Tibial nerve (tissue), 4 donors: ENCODE measurements around the gene GPC4. TPM values are rescaled to one million over a fixed set of nuclear protein-coding genes. Genes with fewer than 3 reads are reported as not detected.
"Not testable (repeated sequence)": the region's sequence is repeated elsewhere in the genome, so short reads cannot be mapped to it uniquely, and the experiment has no call there.

Experiments
- DNase-seq, 2 donors: peaks; one replicate each; pipeline ENCODE4 v3.0.0-alpha.2; 2019; ENCODE audit warnings: low spot score in 2 of 2
- H3K27ac ChIP-seq, 4 donors: fragments of 200-600 bp; sonication (generic) in 3 of 4; one replicate each; pipeline ENCODE4 v1.5.1; 2017 to 2019; ENCODE audit warnings: mild to moderate bottlenecking in 1 of 4
- H3K27me3 ChIP-seq, 2 donors: fragments of 200-600 bp; sonication (generic) in 1 of 2; one replicate each; pipeline versions ENCODE4 v1.5.1 to v1.6.0; 2017 to 2019
- H3K36me3 ChIP-seq, 3 donors: fragments of 200-600 bp; sonication (generic); one replicate each; pipeline ENCODE4 v1.5.1; 2018 to 2019
- H3K4me1 ChIP-seq, 4 donors: fragments of 200-600 bp; sonication (generic) in 3 of 4; one replicate each; pipeline ENCODE4 v1.5.1; 2017 to 2019
- H3K4me3 ChIP-seq, 4 donors: fragments of 200-600 bp; sonication (generic) in 3 of 4; one replicate each; pipeline ENCODE4 v1.5.1; 2017 to 2019; ENCODE audit warnings: mild to moderate bottlenecking in 1 of 4, moderate library complexity in 1 of 4
- H3K9me3 ChIP-seq, 4 donors: fragments of 200-600 bp; sonication (generic) in 3 of 4; one replicate each; pipeline ENCODE4 v1.5.1; 2017 to 2019
- CTCF ChIP-seq, 5 experiments: fragments of 200-600 bp in 3 of 5; fragments of 450-650 bp in 2 of 5; sonication (generic) in 3 of 5; IDR thresholded peaks; one replicate each; pipeline ENCODE4 v1.5.1; 2016 to 2019; ENCODE audit warnings: antibody characterized with exemption in 5 of 5, mild to moderate bottlenecking in 3 of 5, moderate library complexity in 2 of 5
- EP300 ChIP-seq, 2 donors: sonication (generic); formaldehyde crosslinking; IDR thresholded peaks; one replicate each; pipeline ENCODE4 v1.6.1; 2017; ENCODE audit warnings: antibody characterized with exemption in 2 of 2, mild to moderate bottlenecking in 1 of 2
- POLR2A ChIP-seq, 2 donors: fragments of 450-650 bp; IDR thresholded peaks; one replicate each; pipeline ENCODE4 v1.6.1; 2017; ENCODE audit warnings: antibody characterized with exemption in 2 of 2, mild to moderate bottlenecking in 2 of 2, moderate library complexity in 2 of 2
- WGBS, 2 donors: methylation state at CpG; one replicate each; pipeline ENCODE4 v1.1.5; 2018; 5-methylcytosine and 5-hydroxymethylcytosine counted together
- total RNA-seq, 4 donors: library from RNA; depleted of rRNA; stranded (reverse); fragments of >200 nt; gene quantifications; one replicate each; pipeline ENCODE4 v1.1.0, GENCODE V29; 2016

GPC4 gene
- total RNA-seq, 4 donors from 2014 or later, result 13.2 to 29.1 (median 25.5) TPM

- Histone ChIP-seq H3K4me3 (no peak overlapping the region), H3K27me3 (peaks cover 0 to 11% of the 10 kb centered on the region in 2 donors), H3K4me1 (peaks cover 0 to 12% (median 3%) of the 10 kb centered on the region in 4 donors), H3K9me3 (no peaks in the 10 kb centered on the region), H3K36me3 (no peaks in the 10 kb centered on the region), H3K27ac (no peak overlapping the region)
- no peak for TF ChIP-seq EP300 (IDR thresholded peaks at IDR 0.05)
- no peak for TF ChIP-seq POLR2A (IDR thresholded peaks at IDR 0.05)
- no peak for TF ChIP-seq CTCF (IDR thresholded peaks at IDR 0.05)
- no peak for DNase-seq
Observed at GRCh38 chrX:133325422-133325821, 89.9 kb downstream of the GPC4 start.

- Histone ChIP-seq H3K4me3 (no peak overlapping the region), H3K27me3 (peaks cover 0 to 11% of the 10 kb centered on the region in 2 donors), H3K4me1 (peaks cover 0 to 6% (median 0%) of the 10 kb centered on the region in 4 donors), H3K27ac (no peak overlapping the region), H3K36me3 (no peaks in the 10 kb centered on the region), H3K9me3 (no peaks in the 10 kb centered on the region)
- DNase-seq, result no peak
- TF ChIP-seq CTCF (IDR thresholded peaks at IDR 0.05) (no peak), EP300 (IDR thresholded peaks at IDR 0.05) (no peak), POLR2A (IDR thresholded peaks at IDR 0.05) (no peak)
- WGBS, 2 donors, result 69 to 95% methylated on average over 2 of the region's 2 CpGs
Observed at GRCh38 chrX:133323431-133323830, 91.9 kb downstream of the GPC4 start.

- H3K27ac ChIP-seq, result not testable (repeated sequence)
- 91 to 99% methylated on average over 7 to 9 of the region's 9 CpGs for WGBS, 2 donors
Observed at GRCh38 chrX:133322269-133322668, 93.0 kb downstream of the GPC4 start.

GRCh38 chrX:133321451-133321850 lies 93.8 kb downstream of the GPC4 start:
- H3K4me3 ChIP-seq, result no peak overlapping the region
- H3K27me3 ChIP-seq, result peaks cover 0 to 14% of the 10 kb centered on the region in 2 donors
- no peak for DNase-seq
- TF ChIP-seq CTCF (IDR thresholded peaks at IDR 0.05), result no peak
- no peak for TF ChIP-seq EP300 (IDR thresholded peaks at IDR 0.05)
- no peak for TF ChIP-seq POLR2A (IDR thresholded peaks at IDR 0.05)
- 36 to 68% methylated on average over 1 of the region's 1 CpG for WGBS, 2 donors
- no peaks in the 10 kb centered on the region for H3K9me3 ChIP-seq
- no peaks in the 10 kb centered on the region for H3K36me3 ChIP-seq
- no peak overlapping the region for H3K27ac ChIP-seq
- no peaks in the 10 kb centered on the region for H3K4me1 ChIP-seq

More at GRCh38 chrX:133322269-133322668, 93.0 kb downstream of the GPC4 start:
- H3K4me1 ChIP-seq, DNase-seq, H3K36me3 ChIP-seq, H3K9me3 ChIP-seq, H3K4me3 ChIP-seq: not testable (repeated sequence)
- H3K27me3 ChIP-seq, result peaks cover 0 to 11% of the 10 kb centered on the region in 2 donors

GRCh38 chrX:133314281-133314680 lies 101.0 kb downstream of the GPC4 start:
- H3K9me3 ChIP-seq, result no peaks in the 10 kb centered on the region
- TF ChIP-seq CTCF (IDR thresholded peaks at IDR 0.05) (no peak), POLR2A (IDR thresholded peaks at IDR 0.05) (no peak), EP300 (IDR thresholded peaks at IDR 0.05) (no peak)
- H3K27ac ChIP-seq, result no peak overlapping the region

GRCh38 chrX:133308499-133308897 lies 106.8 kb downstream of the GPC4 start:
- TF ChIP-seq CTCF (IDR thresholded peaks at IDR 0.05) (no peak), POLR2A (IDR thresholded peaks at IDR 0.05) (no peak), EP300 (IDR thresholded peaks at IDR 0.05) (no peak)
- Histone ChIP-seq H3K9me3 (no peaks in the 10 kb centered on the region), H3K36me3 (no peaks in the 10 kb centered on the region), H3K27me3 (peaks cover 0 to 11% of the 10 kb centered on the region in 2 donors), H3K4me1 (peaks cover 0 to 12% (median 3%) of the 10 kb centered on the region in 4 donors), H3K27ac (no peak overlapping the region), H3K4me3 (no peak overlapping the region)
- WGBS, 2 donors, result 52 to 66% methylated on average over 5 of the region's 5 CpGs
- no peak for DNase-seq

More at GRCh38 chrX:133314281-133314680, 101.0 kb downstream of the GPC4 start:
- Histone ChIP-seq H3K4me3 (no peak overlapping the region), H3K27me3 (peaks cover 0 to 18% of the 10 kb centered on the region in 2 donors), H3K36me3 (no peaks in the 10 kb centered on the region), H3K4me1 (peaks cover 0 to 3% (median under 1%) of the 10 kb centered on the region in 4 donors)
- DNase-seq, result no peak
